DND-41 (cell line): ENCODE data around the gene FAM153A.
"Not testable (repeated sequence)": the region's sequence is repeated elsewhere in the genome, so short reads cannot be mapped to it uniquely, and the experiment has no call there.

ENCODE experiments used
- EZH2 ChIP-seq: IDR thresholded peaks from 3 replicates; pipeline ENCODE4 v1.6.1; 2012; ENCODE audit warnings: borderline replicate concordance, low read depth, mild to moderate bottlenecking, moderate library complexity, low read length, inconsistent platforms; ENCODE audit not compliant: severe bottlenecking
- TF ChIP-seq, protein P1 (sequence below): IDR thresholded peaks from 2 replicates; pipeline ENCODE4 v1.5.1; 2012; ENCODE audit warnings: borderline replicate concordance, low read length, moderate library complexity, mild to moderate bottlenecking; ENCODE audit not compliant: poor library complexity, severe bottlenecking; ENCODE audit errors: extremely low read depth

DNA sequence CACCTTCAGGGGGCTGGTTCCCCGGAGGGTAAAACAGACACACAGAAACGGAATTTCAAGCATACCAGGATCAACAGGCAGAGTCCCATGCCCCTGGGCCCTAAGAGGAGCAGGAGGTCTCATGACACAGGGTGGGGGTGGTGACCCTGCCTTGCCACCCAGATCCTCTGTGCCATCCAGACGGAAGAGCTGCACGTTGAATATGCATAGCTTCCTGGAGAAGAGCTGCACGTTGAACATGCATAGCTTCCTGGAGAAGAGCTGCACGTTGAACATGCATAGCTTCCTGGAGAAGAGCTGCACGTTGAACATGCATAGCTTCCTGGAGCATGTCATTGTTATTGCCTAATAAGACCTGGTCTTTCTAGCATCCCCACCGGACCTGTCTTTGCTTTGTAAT is 59.9 kb downstream of the FAM153A start:
- TF ChIP-seq, protein P1, sequence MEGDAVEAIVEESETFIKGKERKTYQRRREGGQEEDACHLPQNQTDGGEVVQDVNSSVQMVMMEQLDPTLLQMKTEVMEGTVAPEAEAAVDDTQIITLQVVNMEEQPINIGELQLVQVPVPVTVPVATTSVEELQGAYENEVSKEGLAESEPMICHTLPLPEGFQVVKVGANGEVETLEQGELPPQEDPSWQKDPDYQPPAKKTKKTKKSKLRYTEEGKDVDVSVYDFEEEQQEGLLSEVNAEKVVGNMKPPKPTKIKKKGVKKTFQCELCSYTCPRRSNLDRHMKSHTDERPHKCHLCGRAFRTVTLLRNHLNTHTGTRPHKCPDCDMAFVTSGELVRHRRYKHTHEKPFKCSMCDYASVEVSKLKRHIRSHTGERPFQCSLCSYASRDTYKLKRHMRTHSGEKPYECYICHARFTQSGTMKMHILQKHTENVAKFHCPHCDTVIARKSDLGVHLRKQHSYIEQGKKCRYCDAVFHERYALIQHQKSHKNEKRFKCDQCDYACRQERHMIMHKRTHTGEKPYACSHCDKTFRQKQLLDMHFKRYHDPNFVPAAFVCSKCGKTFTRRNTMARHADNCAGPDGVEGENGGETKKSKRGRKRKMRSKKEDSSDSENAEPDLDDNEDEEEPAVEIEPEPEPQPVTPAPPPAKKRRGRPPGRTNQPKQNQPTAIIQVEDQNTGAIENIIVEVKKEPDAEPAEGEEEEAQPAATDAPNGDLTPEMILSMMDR, result not testable (repeated sequence)
- not testable (repeated sequence) for TF ChIP-seq EZH2
